ENCODE measurements around the gene KIRREL3. TPM values are rescaled to one million over a fixed set of nuclear protein-coding genes. Genes with fewer than 3 reads are reported as not detected.
A peak's percentile ranks its signal among the peaks of the same experiment; 100 is the strongest.
"Not testable (repeated sequence)": the region's sequence is repeated elsewhere in the genome, so short reads cannot be mapped to it uniquely, and the experiment has no call there.

The KIRREL3 gene
- total RNA-seq, 1 experiment from 2014 or later: 1.4 TPM

GRCh38 chr11:126405374-126405773 lies 595.2 kb downstream of the KIRREL3 start:
- no peak for DNase-seq (ENCODE audit: low spot score)

GRCh38 chr11:126404367-126404766 lies 596.2 kb downstream of the KIRREL3 start:
- no peak for DNase-seq (ENCODE audit: low spot score)

- no peak for DNase-seq (ENCODE audit: low spot score)
Measured at GRCh38 chr11:126403658-126404057, 596.9 kb downstream of the KIRREL3 start.

DNA sequence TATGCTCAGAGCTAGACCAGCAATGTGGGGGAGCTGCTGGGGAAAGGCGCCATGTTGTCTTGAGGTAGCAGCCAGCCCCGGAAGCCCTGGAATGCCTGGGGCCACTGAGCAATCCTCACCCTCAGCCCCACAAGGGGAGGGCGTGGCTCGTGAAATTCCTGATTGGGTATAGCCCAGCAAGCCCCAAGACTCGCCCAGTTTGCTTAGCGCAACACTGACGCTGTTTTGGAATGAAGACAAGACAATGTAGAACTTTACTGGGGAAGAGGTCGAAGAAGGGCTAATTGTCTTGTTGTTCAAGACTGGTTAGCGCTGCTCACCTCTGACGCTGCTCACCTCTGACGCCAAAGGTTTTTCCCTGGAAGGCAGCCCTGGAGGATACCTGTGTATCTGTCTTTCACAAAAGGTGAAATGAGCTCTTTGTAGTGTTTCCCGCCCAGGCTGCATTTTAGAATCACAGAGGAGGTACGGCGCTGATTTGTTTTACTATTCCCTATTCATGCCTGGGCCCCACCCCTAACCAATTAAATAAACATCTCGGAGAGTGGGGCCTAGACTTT lies 597.5 kb downstream of the KIRREL3 start:
- peak; percentile 21 for DNase-seq (ENCODE audit: low spot score)

DNA sequence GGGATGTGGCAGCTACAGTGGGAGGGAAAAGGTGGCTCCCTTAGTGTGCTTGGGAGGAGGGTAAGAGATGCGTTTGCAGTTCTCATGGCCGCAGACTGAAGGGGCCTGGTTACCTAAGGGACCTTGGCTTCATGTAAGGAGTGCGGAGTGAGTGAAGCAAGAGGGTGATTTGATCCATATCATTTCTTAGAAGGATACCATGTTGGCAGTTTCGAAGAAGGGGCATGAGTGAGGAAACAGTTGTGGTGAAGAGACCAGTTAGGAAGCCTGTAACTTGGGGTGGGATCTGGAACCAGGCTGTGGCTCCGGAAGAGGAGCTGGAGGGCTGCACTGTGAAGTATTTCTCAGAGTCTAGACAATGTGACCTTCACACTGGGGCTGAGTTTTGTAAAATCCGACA lies 600.1 kb downstream of the KIRREL3 start:
- no peak for DNase-seq (ENCODE audit: low spot score)

GRCh38 chr11:126400019-126400418 lies 600.6 kb downstream of the KIRREL3 start:
- DNase-seq (ENCODE audit: low spot score): no peak

- no peak for DNase-seq (ENCODE audit: low spot score)
Measured at GRCh38 chr11:126398721-126399120, 601.8 kb downstream of the KIRREL3 start.

DNA sequence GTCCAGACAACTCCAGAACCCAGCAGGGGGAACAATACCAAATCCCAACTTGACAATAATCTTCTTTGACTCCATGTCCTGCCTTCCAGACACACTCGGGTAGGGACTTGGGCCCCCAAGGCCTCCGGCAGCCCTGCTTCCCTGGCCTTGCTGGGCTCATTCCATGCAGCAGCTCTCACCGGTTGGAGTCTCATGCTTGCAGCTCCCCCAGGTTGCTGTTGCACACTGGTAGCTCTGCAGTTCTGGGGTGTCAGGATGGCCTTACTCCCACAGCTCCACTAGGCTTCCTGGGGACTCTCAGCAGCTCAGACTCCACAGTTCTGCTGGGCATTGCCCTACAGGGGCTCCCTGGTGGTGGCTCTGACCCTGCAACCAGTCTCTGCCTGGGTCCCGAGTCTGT lies 602.3 kb downstream of the KIRREL3 start:
- no peak for DNase-seq (ENCODE audit: low spot score)

DNA sequence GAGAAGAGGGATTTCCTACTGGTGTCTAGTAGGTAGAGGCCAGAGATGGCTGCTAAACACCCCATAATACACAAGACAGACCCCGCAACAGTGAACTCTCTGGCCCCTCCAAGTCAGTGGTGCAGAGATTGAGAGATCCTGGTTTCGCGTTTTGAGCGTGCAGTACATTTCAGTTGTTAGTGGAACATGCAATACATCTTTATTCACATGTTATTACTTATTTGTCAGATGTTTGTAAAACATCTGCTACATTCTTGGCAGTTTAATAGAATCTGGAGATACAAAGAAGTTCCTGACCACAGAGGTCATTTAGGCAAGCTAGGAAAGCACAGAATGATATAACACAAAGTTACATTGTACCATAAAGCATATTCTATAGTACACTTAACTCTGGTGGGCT lies 603.6 kb downstream of the KIRREL3 start:
- DNase-seq (ENCODE audit: low spot score): no peak

GRCh38 chr11:126396266-126396665 lies 604.3 kb downstream of the KIRREL3 start:
- not testable (repeated sequence) for DNase-seq (ENCODE audit: low spot score)

- DNase-seq (ENCODE audit: low spot score): not testable (repeated sequence)
Measured at GRCh38 chr11:126395784-126396183, 604.8 kb downstream of the KIRREL3 start.

DNA sequence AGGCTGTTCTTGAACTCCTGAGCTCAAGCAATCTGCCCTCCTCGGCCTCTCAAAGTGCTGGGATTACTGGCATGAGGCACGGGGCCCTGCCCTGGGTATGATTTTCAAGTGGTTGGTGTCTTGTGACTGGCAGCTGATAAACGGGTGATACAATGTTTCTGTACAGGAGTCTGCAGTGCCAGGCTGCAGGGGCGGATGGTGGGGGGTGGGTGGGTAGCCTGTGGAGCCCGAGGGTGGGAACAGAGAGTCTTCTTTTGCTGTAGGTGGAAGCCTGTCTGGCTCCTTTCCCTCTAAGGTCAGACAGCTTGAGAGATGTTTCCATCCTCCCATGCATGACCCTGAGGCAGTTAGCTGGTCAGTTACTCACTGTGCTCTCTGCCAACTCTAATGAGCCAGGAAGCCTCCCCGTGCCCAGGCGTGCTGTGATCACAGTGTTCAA lies 605.9 kb downstream of the KIRREL3 start:
- DNase-seq (ENCODE audit: low spot score): not testable (repeated sequence)

DNA sequence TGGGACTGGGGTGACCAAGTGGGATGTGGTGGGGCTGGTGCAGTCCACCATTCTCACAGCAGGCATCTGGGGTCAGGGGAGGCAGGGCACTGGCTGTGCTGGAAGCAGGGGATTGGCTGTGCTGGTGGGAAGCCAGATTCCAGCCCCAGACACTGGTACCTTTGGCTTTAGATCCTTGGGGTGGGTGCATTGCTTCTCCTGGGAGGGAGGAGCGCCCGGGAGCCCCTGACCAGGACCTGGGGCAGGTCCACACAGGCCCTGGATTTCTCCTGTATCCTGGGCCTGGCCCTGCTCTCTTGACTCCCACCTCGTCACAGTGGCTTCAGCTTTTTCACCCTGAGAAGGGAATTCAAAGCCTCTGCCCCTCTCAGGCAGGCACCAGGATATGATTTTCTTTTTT lies 606.5 kb downstream of the KIRREL3 start:
- DNase-seq (ENCODE audit: low spot score): no peak

GRCh38 chr11:126393143-126393542 lies 607.4 kb downstream of the KIRREL3 start:
- DNase-seq (ENCODE audit: low spot score): no peak

DNA sequence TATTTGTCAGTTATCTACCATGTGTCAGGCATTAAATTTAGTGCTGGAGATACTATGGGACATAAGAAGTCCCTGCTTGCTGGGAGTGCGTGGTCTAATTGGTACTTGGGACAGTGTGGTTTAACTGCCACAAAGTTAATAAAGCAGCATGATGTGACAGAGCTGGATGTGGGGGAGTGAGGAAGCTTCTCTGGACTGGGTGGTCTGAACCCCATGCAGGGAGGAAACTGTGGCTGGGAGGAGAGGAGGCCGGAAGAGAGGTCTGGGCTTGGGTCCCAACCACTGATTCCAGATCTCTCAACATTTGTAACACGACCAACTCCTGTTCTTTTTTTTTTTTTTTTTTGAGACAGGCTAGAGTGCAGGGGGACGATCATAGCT lies 607.9 kb downstream of the KIRREL3 start:
- DNase-seq (ENCODE audit: low spot score): no peak

DNA sequence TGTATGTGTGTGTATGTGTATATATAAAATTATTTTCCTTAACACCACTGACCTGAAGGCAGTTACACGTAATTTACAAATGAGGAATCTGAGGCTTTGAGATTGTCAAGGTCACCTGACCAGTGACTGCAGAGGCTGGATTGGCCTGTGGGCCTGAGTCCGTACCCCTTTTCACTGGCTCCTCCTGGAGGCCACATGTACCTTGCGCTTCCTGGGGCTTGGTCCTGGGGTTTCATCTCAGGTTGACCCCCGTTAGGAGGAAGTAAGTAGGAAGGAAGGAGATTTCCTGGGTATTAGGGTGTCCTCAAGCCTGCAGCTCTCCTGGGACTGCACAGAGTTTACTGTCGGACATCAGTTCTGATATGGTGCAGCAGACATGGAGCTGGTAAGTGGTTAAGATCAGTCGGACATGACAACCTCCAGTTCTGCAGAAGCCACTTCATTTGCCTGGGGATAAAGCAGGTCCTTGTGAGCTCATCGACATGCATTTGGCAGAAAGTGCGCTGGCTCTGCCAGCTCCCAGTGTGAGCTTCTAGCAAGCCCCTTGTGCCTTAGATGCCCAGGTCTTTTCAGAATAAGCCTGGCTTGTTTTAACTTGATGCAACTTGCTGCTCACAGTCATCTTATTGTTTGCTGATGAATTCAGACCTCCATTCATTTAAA lies 608.5 kb downstream of the KIRREL3 start:
- no peak for DNase-seq (ENCODE audit: low spot score)

DNA sequence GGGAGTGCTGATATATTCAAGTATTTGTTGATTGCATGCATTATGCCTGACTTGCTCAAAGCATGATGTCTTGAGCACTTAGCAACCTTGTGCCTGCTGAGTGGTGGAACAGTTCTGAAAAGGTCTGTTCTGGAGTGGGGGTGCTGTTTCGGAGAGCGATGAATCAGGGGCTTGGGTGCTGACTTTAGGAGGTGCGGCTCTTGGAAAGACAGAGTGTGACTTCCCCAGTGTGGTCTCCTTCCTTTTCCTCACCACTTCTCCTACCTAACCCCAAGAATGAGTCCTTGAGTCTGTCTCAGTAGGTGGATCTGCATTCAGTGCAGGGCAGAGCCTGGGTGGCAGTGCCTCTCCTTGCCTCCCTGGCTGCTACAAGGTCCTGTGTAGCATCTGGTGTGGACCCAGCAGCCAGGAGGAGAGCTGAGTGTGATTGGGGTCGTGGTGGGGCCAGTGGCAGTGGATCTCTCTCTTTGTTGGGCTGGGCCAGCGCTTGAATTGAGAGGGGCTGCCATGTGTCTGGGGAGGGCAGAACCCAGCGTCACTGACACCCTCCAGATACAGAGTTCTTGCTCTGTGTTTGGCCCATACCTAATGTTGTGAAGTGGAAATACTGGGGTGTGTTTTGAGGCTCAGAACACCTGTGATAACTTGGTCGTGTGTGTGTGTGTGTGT lies 609.1 kb downstream of the KIRREL3 start:
- no peak for DNase-seq (ENCODE audit: low spot score)

- no peak for DNase-seq (ENCODE audit: low spot score)
Measured at GRCh38 chr11:126390272-126390867, 610.2 kb downstream of the KIRREL3 start.

DNA sequence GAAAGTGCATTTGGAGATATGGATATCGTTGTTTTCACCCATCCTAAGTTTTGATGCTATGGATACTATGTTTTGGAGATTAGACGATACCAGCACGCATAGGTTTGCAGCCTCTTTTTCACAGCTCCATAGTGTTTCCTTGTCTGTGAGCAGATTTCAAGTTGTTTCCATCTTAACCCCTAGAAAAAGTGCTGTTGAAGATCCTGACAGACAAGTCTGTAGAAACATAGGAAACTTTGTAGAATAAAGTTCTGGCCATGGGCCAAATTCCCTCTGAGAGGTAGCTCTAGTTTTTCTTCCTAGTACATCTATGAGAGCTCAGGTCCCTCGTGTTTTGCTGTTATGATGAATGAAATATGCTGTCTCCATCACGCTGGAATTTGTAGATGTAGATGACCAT lies 612.7 kb downstream of the KIRREL3 start:
- no peak for DNase-seq (ENCODE audit: low spot score)

DNA sequence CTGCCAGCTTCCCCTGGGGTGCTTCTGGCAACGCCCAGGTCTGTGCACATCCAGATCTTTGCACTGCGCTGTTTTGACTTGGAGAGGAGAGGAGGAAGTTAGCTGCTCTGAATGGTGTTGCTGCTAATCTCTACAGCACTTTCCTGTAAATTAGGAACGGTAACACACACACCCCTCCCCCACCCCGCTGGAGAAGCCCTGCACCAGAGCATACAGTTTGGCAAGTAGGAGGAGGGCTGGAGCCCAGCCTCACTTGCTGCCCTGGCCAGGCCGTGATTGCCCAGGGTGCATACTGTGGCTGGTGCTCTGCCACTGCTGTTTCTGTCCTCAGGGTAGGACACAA lies 613.9 kb downstream of the KIRREL3 start:
- not testable (repeated sequence) for DNase-seq (ENCODE audit: low spot score)

GRCh38 chr11:126385991-126386728 lies 614.4 kb downstream of the KIRREL3 start:
- no peak for DNase-seq (ENCODE audit: low spot score)

- no peak for DNase-seq (ENCODE audit: low spot score)
Measured at GRCh38 chr11:126384449-126385070, 616.0 kb downstream of the KIRREL3 start.

Data from A172 (cell line).